Astrocyte (in vitro differentiated cells and primary cell): ENCODE measurements around the gene ZNF331. TPM values are rescaled to one million over a fixed set of nuclear protein-coding genes. Genes with fewer than 3 reads are reported as not detected.

Experiments used
- DNase-seq: peaks from one replicate; pipeline ENCODE4 v3.0.0-alpha.2; 2010; ENCODE audit warnings: low read depth
- FAIRE-seq: peaks from 2 replicates; lab custom pipeline; 2011; peaks lifted over from hg19 to GRCh38; lab: Jason Lieb, UNC
- H2AFZ ChIP-seq: 2 replicates; pipeline ENCODE4 v1.6.0; 2012; ENCODE audit warnings: low read depth, low read length, inconsistent platforms
- H3K27ac ChIP-seq: 2 replicates; pipeline ENCODE4 v1.5.1; 2011; ENCODE audit warnings: low read depth, low read length, inconsistent platforms
- H3K27me3 ChIP-seq: 2 replicates; pipeline ENCODE4 v1.6.0; 2011; ENCODE audit warnings: low read length, inconsistent platforms; ENCODE audit not compliant: insufficient read depth
- H3K36me3 ChIP-seq: 2 replicates; pipeline ENCODE4 v1.5.1; 2011; ENCODE audit warnings: low read length, inconsistent platforms; ENCODE audit not compliant: insufficient read depth
- H3K4me1 ChIP-seq: 2 replicates; pipeline ENCODE4 v1.5.1; 2011; ENCODE audit warnings: low read length, inconsistent platforms; ENCODE audit not compliant: insufficient read depth
- H3K4me2 ChIP-seq: 2 replicates; pipeline ENCODE4 v1.6.0; 2012; ENCODE audit warnings: low read length, inconsistent platforms
- H3K4me3 ChIP-seq: 2 replicates; pipeline ENCODE4 v1.5.1; 2011; ENCODE audit warnings: low read depth, mild to moderate bottlenecking, low read length, inconsistent platforms; ENCODE audit not compliant: insufficient read depth
- H3K79me2 ChIP-seq: 2 replicates; pipeline ENCODE4 v1.6.0; 2012; ENCODE audit warnings: mild to moderate bottlenecking, low read length, inconsistent platforms; ENCODE audit not compliant: insufficient read depth
- H3K9ac ChIP-seq: 2 replicates; pipeline ENCODE4 v1.6.0; 2012; ENCODE audit warnings: mild to moderate bottlenecking, low read length, inconsistent platforms
- H3K9me3 ChIP-seq: 2 replicates; pipeline ENCODE4 v1.5.1; 2012; ENCODE audit warnings: low read depth, mild to moderate bottlenecking, low read length, inconsistent platforms; ENCODE audit not compliant: insufficient read depth
- H4K20me1 ChIP-seq: 2 replicates; pipeline ENCODE4 v1.6.0; 2012; ENCODE audit warnings: low read length, inconsistent platforms; ENCODE audit not compliant: insufficient read depth
- H3K27ac Mint-ChIP-seq: one replicate; pipeline ENCODE4 v1.8.0; 2021; ENCODE audit warnings: mild to moderate bottlenecking, mixed read lengths; ENCODE audit not compliant: unreplicated experiment
- H3K27me3 Mint-ChIP-seq: one replicate; pipeline ENCODE4 v1.8.0; 2021; ENCODE audit warnings: low read depth, mixed read lengths; ENCODE audit not compliant: unreplicated experiment
- H3K36me3 Mint-ChIP-seq: one replicate; pipeline ENCODE4 v1.8.0; 2021; ENCODE audit warnings: low read depth, mixed read lengths; ENCODE audit not compliant: unreplicated experiment
- H3K4me1 Mint-ChIP-seq: one replicate; pipeline ENCODE4 v1.8.0; 2021; ENCODE audit warnings: low read depth, mixed read lengths; ENCODE audit not compliant: unreplicated experiment
- H3K4me3 Mint-ChIP-seq: one replicate; pipeline ENCODE4 v1.8.0; 2021; ENCODE audit warnings: mild to moderate bottlenecking, moderate library complexity, mixed read lengths; ENCODE audit not compliant: unreplicated experiment
- H3K9me3 Mint-ChIP-seq: one replicate; pipeline ENCODE4 v1.8.0; 2021; ENCODE audit warnings: mild to moderate bottlenecking, mixed read lengths; ENCODE audit not compliant: unreplicated experiment
- CTCF ChIP-seq: IDR thresholded peaks from 2 replicates; pipeline ENCODE4 v1.5.1; 2011; ENCODE audit warnings: low read depth, mild to moderate bottlenecking, inconsistent platforms, low read length, moderate library complexity; ENCODE audit not compliant: insufficient read depth
- EZH2 ChIP-seq: IDR thresholded peaks from 2 replicates; pipeline ENCODE4 v1.6.1; 2012; ENCODE audit warnings: mild to moderate bottlenecking, low read length, inconsistent platforms; ENCODE audit not compliant: insufficient read depth
- total RNA-seq: library from RNA; stranded (reverse); gene quantifications from 2 replicates; pipeline ENCODE4 v1.2.1, GENCODE V29; 2021

ZNF331 gene
- total RNA-seq, 1 donor from 2014 or later, result 4.8 TPM

- H3K4me1 Mint-ChIP-seq, result no peaks in the 10 kb centered on the region
- Histone ChIP-seq H2AFZ (no peak overlapping the region), H3K79me2 (no peaks in the 10 kb centered on the region), H3K9ac (no peak overlapping the region), H4K20me1 (no peaks in the 10 kb centered on the region), H3K4me1 (no peaks in the 10 kb centered on the region), H3K27ac (no peak overlapping the region), H3K4me3 (no peak overlapping the region), H3K9me3 (peaks cover 26% of the 10 kb centered on the region), H3K4me2 (no peak overlapping the region), H3K27me3 (no peaks in the 10 kb centered on the region), H3K36me3 (peaks cover 23% of the 10 kb centered on the region)
- TF ChIP-seq EZH2 (no peak), CTCF (no peak)
- H3K4me3 Mint-ChIP-seq, result no peak overlapping the region
- H3K36me3 Mint-ChIP-seq, result peaks cover 43% of the 10 kb centered on the region
- peak overlapping the region; percentile 41 for H3K27ac Mint-ChIP-seq
- DNase-seq, result no peak
- no peaks in the 10 kb centered on the region for H3K27me3 Mint-ChIP-seq
- peaks cover 58% of the 10 kb centered on the region for H3K9me3 Mint-ChIP-seq
- FAIRE-seq, result no peak
These were observed 40.0 kb downstream of the ZNF331 start for GRCh38 chr19:53577968-53578367.

DNA sequence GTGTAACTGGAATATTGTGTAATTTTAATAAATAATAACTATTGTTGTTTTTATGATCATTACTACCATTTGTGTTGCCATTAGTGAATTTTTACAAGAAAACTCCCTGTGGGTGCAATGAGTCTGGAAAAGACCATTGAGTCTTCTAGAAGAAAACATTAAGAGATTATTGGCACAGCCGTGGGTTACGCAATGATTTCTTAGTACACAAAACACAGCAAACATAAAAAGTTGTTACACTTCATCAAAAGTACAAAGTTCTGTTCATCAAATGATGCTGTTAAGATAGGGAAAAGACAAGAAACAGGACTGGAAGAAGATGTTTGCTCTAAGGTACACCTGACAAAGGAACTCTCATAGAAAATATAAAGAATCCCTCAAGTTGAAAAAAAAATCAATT is 41.6 kb downstream of the ZNF331 start:
- H3K27me3 ChIP-seq, result no peaks in the 10 kb centered on the region
- peaks cover 26% of the 10 kb centered on the region for H3K9me3 ChIP-seq
- H3K4me3 ChIP-seq, result no peak overlapping the region
- Mint-ChIP-seq H3K9me3 (peaks cover 56% of the 10 kb centered on the region), H3K27me3 (no peaks in the 10 kb centered on the region), H3K27ac (no peak overlapping the region), H3K4me1 (no peaks in the 10 kb centered on the region), H3K36me3 (peaks cover 36% of the 10 kb centered on the region), H3K4me3 (no peak overlapping the region)
- no peaks in the 10 kb centered on the region for H3K4me1 ChIP-seq
- H3K79me2 ChIP-seq, result no peaks in the 10 kb centered on the region
- H3K4me2 ChIP-seq, result no peak overlapping the region
- TF ChIP-seq CTCF (no peak), EZH2 (no peak)
- no peak for FAIRE-seq
- H2AFZ ChIP-seq, result no peak overlapping the region
- H3K9ac ChIP-seq, result no peak overlapping the region
- H3K36me3 ChIP-seq, result peaks cover 21% of the 10 kb centered on the region
- no peaks in the 10 kb centered on the region for H4K20me1 ChIP-seq
- H3K27ac ChIP-seq, result no peak overlapping the region
- no peak for DNase-seq

DNA sequence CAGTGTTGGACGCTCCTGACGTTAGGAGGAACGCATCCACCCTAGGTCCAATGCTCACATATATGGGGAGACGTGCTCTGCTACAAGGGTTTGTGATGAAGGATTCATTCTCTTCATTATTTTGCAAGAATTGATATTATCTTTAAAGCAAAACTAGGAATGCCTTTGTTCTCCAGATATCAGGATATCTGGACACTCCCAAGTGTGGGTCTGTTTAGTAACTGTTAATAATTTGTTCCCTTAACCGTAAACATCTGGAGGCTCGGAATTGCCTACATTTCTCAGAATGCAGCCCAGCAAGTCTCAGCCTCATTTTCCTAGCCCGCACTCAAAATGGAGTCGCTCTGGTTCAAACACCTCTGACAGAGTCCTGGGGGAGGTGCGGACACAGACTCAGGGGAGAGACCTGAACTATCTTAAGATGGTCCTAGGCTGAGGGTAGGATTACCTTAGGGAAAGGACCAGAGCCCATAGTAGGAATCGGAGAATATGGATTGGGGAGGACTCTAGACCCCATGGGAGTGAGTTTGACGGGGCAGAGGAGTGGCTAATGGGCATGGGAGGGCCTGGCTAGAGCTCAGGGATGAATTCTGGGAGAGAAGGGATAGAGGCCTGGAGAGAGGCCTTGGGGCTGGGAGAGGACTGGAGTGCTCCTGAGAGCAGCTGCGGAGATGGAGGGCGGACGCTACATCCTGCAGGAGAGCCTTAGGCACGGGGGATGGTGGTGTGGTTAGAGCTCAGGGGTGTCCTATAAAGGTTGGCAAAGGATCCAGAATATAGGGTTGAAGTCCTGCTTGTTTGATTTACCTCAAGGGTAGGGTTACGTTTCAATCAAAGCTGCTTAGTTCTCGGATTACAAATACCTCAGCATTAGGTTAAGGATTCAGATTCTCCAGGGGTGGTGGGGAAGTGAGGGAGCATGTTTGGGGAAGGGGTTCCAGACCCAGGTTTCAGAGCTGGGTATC is 43.2 kb downstream of the ZNF331 start:
- no peak overlapping the region for H3K27ac Mint-ChIP-seq
- TF ChIP-seq CTCF, result no peak
- no peak for TF ChIP-seq EZH2
- H3K36me3 Mint-ChIP-seq, result peaks cover 29% of the 10 kb centered on the region
- H3K4me3 Mint-ChIP-seq, result no peak overlapping the region
- Histone ChIP-seq H3K4me3 (no peak overlapping the region), H3K36me3 (peaks cover 21% of the 10 kb centered on the region), H2AFZ (no peak overlapping the region), H3K79me2 (no peaks in the 10 kb centered on the region), H3K27me3 (no peaks in the 10 kb centered on the region), H3K27ac (no peak overlapping the region), H4K20me1 (no peaks in the 10 kb centered on the region), H3K9me3 (peaks cover 26% of the 10 kb centered on the region), H3K4me2 (no peak overlapping the region), H3K9ac (no peak overlapping the region), H3K4me1 (no peaks in the 10 kb centered on the region)
- no peak for FAIRE-seq
- peaks cover 53% of the 10 kb centered on the region for H3K9me3 Mint-ChIP-seq
- H3K27me3 Mint-ChIP-seq, result no peaks in the 10 kb centered on the region
- no peak for DNase-seq
- no peaks in the 10 kb centered on the region for H3K4me1 Mint-ChIP-seq
